ENCODE measurements around the gene PPARG.
"Not testable (repeated sequence)": the region's sequence is repeated elsewhere in the genome, so short reads cannot be mapped to it uniquely, and the experiment has no call there.

The PPARG gene

GRCh38 chr3:12383218-12383617 is 94.3 kb downstream of the PPARG start:
- no peak for DNase-seq

GRCh38 chr3:12384451-12385233 is 95.8 kb downstream of the PPARG start:
- no peak for DNase-seq

GRCh38 chr3:12386514-12387291 is 97.8 kb downstream of the PPARG start:
- DNase-seq = not testable (repeated sequence)

GRCh38 chr3:12388185-12388584 is 99.3 kb downstream of the PPARG start:
- no peak for DNase-seq

GRCh38 chr3:12392101-12392878 is 103.4 kb downstream of the PPARG start:
- DNase-seq = no peak

GRCh38 chr3:12393894-12394293 is 105.0 kb downstream of the PPARG start:
- DNase-seq = peak; percentile 8

- DNase-seq = no peak
These were observed 105.8 kb downstream of the PPARG start for GRCh38 chr3:12394569-12395271.

- no peak for DNase-seq
These were observed 106.6 kb downstream of the PPARG start for GRCh38 chr3:12395349-12396012.

GRCh38 chr3:12396471-12396870 is 107.6 kb downstream of the PPARG start:
- DNase-seq = no peak

GRCh38 chr3:12399226-12399625 is 110.4 kb downstream of the PPARG start:
- DNase-seq = no peak

GRCh38 chr3:12400616-12401194 is 111.8 kb downstream of the PPARG start:
- DNase-seq = no peak

GRCh38 chr3:12401208-12401607 is 112.3 kb downstream of the PPARG start:
- no peak for DNase-seq

- no peak for DNase-seq
These were observed 116.8 kb downstream of the PPARG start for GRCh38 chr3:12405432-12406272.

GRCh38 chr3:12408984-12409683 is 120.3 kb downstream of the PPARG start:
- no peak for DNase-seq

- DNase-seq = no peak
These were observed 121.1 kb downstream of the PPARG start for GRCh38 chr3:12409684-12410596.

GRCh38 chr3:12413721-12414255 is 124.9 kb downstream of the PPARG start:
- no peak for DNase-seq

GRCh38 chr3:12415014-12415680 is 126.3 kb downstream of the PPARG start:
- DNase-seq = no peak

- no peak for DNase-seq
These were observed 127.9 kb downstream of the PPARG start for GRCh38 chr3:12416731-12417130.

Measured in NCI-H69 (cell line).